Glutamatergic neuron (in vitro differentiated cells): ENCODE data around the gene SMG9. TPM values are rescaled to one million over a fixed set of nuclear protein-coding genes. Genes with fewer than 3 reads are reported as not detected.

ENCODE experiments used
- DNase-seq: peaks from one replicate; pipeline ENCODE4 v3.0.0; 2022
- H3K27ac Mint-ChIP-seq: one replicate; pipeline ENCODE4 v1.8.0; 2020; ENCODE audit warnings: mild to moderate bottlenecking, mixed read lengths, inconsistent platforms; ENCODE audit not compliant: unreplicated experiment
- H3K27me3 Mint-ChIP-seq: one replicate; pipeline ENCODE4 v1.8.0; 2020; ENCODE audit warnings: mild to moderate bottlenecking, moderate library complexity, mixed read lengths, inconsistent platforms; ENCODE audit not compliant: unreplicated experiment
- H3K36me3 Mint-ChIP-seq: one replicate; pipeline ENCODE4 v1.8.0; 2020; ENCODE audit warnings: mild to moderate bottlenecking, mixed read lengths, inconsistent platforms; ENCODE audit not compliant: unreplicated experiment
- H3K4me1 Mint-ChIP-seq: one replicate; pipeline ENCODE4 v1.8.0; 2020; ENCODE audit warnings: mild to moderate bottlenecking, low read depth, mixed read lengths, inconsistent platforms; ENCODE audit not compliant: unreplicated experiment
- H3K4me3 Mint-ChIP-seq: one replicate; pipeline ENCODE4 v1.8.0; 2020; ENCODE audit warnings: mild to moderate bottlenecking, mixed read lengths, inconsistent platforms; ENCODE audit not compliant: unreplicated experiment
- H3K9me3 Mint-ChIP-seq: one replicate; pipeline ENCODE4 v1.8.0; 2020; ENCODE audit warnings: mild to moderate bottlenecking, moderate library complexity, mixed read lengths, inconsistent platforms; ENCODE audit not compliant: unreplicated experiment
- total RNA-seq: library from RNA; stranded (reverse); fragmentation: NEBNext Ultra II Directional; extraction: Animal tissue kit (Norgen Biotek cat#: 25700); gene quantifications from one replicate; pipeline ENCODE4 v1.2.1, GENCODE V29; 2021; ENCODE audit not compliant: unreplicated experiment
- TF ChIP-seq, protein P1 (sequence below): fragments of 200-600 bp; sonication (generic); IDR thresholded peaks from one replicate; pipeline ENCODE4 v1.5.0; 2021; ENCODE audit not compliant: partially characterized antibody, unreplicated experiment

The SMG9 gene
- total RNA-seq, 1 donor from 2014 or later: 34.1 TPM

DNA sequence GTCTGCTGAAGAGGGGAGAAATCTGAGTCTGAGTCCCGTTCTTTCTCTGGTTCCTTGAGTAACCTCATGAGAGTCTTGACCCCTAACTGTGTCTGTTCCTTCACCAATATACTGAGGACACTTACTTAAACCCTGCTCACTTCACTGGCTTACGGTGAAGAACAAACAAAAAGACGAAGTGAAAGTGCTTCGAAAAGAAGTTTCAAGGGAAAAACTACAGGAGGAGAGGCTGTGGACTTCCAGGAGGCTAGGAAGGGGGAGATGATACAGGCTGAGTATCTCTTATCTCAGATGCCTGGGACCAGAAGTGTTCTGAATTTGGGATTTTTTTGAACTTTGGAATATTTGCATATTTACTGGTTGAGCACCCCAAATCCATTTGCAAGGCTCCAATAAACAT lies 6.1 kb downstream of the SMG9 start:
- TF ChIP-seq, protein P1, sequence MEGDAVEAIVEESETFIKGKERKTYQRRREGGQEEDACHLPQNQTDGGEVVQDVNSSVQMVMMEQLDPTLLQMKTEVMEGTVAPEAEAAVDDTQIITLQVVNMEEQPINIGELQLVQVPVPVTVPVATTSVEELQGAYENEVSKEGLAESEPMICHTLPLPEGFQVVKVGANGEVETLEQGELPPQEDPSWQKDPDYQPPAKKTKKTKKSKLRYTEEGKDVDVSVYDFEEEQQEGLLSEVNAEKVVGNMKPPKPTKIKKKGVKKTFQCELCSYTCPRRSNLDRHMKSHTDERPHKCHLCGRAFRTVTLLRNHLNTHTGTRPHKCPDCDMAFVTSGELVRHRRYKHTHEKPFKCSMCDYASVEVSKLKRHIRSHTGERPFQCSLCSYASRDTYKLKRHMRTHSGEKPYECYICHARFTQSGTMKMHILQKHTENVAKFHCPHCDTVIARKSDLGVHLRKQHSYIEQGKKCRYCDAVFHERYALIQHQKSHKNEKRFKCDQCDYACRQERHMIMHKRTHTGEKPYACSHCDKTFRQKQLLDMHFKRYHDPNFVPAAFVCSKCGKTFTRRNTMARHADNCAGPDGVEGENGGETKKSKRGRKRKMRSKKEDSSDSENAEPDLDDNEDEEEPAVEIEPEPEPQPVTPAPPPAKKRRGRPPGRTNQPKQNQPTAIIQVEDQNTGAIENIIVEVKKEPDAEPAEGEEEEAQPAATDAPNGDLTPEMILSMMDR: no peak
- Mint-ChIP-seq H3K4me3 (no peak overlapping the region), H3K4me1 (no peaks in the 10 kb centered on the region), H3K27me3 (peaks cover 10% of the 10 kb centered on the region), H3K27ac (no peak overlapping the region), H3K9me3 (peaks cover 3% of the 10 kb centered on the region), H3K36me3 (peaks cover 8% of the 10 kb centered on the region)
- DNase-seq: no peak

DNA sequence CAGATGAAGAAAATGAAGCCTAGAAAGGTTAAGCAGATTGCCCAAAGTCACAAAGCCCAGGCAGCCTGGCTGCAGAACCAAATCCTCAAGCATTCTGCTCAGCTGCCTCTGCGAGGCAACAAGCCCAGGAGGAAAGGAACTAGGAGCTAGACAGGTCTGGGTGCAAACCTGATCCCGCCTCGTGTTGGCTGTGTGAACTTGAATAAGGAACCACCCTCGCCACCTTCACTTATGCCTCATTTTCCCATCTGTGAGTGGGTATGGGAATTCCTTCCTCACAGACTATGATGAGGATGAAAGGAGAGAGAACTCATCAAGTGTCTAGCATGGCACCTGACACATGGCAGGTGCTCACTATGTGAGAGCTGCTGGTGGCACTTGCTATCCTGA lies 6.6 kb downstream of the SMG9 start:
- no peak overlapping the region for H3K4me3 Mint-ChIP-seq
- no peak for DNase-seq
- H3K4me1 Mint-ChIP-seq: no peaks in the 10 kb centered on the region
- H3K36me3 Mint-ChIP-seq: peaks cover 8% of the 10 kb centered on the region
- H3K9me3 Mint-ChIP-seq: peaks cover 3% of the 10 kb centered on the region
- TF ChIP-seq, protein P1: no peak
- no peak overlapping the region for H3K27ac Mint-ChIP-seq
- peaks cover 10% of the 10 kb centered on the region for H3K27me3 Mint-ChIP-seq

- peaks cover 10% of the 10 kb centered on the region for H3K27me3 Mint-ChIP-seq
Observed at GRCh38 chr19:43747557-43748204, 7.1 kb downstream of the SMG9 start.

GRCh38 chr19:43743059-43743458 lies 11.7 kb downstream of the SMG9 start:
- no peaks in the 10 kb centered on the region for H3K4me1 Mint-ChIP-seq
- H3K4me3 Mint-ChIP-seq: no peak overlapping the region
- TF ChIP-seq, protein P1: no peak
- DNase-seq: no peak
- H3K9me3 Mint-ChIP-seq: peaks cover 4% of the 10 kb centered on the region
- H3K27ac Mint-ChIP-seq: no peak overlapping the region
- peaks cover 8% of the 10 kb centered on the region for H3K36me3 Mint-ChIP-seq
- H3K27me3 Mint-ChIP-seq: peaks cover 8% of the 10 kb centered on the region

More at GRCh38 chr19:43747557-43748204, 7.1 kb downstream of the SMG9 start:
- peaks cover 8% of the 10 kb centered on the region for H3K36me3 Mint-ChIP-seq
- H3K9me3 Mint-ChIP-seq: peaks cover 3% of the 10 kb centered on the region
- DNase-seq: no peak
- no peak overlapping the region for H3K27ac Mint-ChIP-seq
- TF ChIP-seq, protein P1: no peak
- no peak overlapping the region for H3K4me3 Mint-ChIP-seq
- no peaks in the 10 kb centered on the region for H3K4me1 Mint-ChIP-seq

DNA sequence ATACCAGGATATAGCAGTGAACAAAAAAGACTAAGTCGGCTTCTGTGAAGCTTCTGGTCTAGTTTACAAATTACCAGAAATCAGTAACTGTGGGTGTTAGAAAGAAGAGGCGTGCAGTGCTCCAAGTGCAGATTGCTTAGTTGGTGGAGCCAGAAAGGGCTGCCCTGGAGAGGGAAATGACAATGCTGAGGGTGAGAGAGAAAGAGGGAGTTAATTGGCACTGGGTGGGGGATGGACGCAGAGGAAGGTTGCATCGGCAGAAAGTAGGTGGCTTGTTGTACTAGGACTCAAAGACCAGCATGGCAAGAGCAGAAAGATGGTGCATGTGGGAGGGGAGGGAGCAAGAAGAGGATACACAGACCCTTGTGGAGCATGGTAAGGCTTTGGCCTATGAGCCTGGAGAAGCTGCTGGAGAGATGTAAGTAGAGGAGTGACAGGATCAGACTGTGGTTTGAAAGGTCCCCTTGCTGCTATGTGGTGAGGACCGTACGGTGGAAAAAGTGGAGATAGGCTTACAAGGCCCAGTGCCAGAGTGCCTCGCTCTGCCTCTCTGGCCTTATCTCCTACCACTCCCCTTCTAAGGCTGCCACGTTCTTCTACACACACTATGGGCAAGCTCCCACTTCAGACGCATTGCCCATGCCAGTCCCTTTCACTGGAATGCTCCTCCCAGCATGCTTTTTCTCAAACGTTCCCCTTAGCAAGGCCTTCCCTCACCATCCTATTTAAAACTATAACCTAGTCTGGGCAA lies 13.5 kb downstream of the SMG9 start:
- Mint-ChIP-seq H3K9me3 (peaks cover 3% of the 10 kb centered on the region), H3K4me3 (no peak overlapping the region), H3K27ac (no peak overlapping the region), H3K36me3 (peaks cover 4% of the 10 kb centered on the region), H3K27me3 (peaks cover under 1% of the 10 kb centered on the region), H3K4me1 (no peaks in the 10 kb centered on the region)
- DNase-seq: no peak
- TF ChIP-seq, protein P1: no peak
